Thyroid gland (tissue), 4 donors: ENCODE data around the gene ZNF98. TPM values are rescaled to one million over a fixed set of nuclear protein-coding genes. Genes with fewer than 3 reads are reported as not detected.

Experiments used
- DNase-seq, 2 donors: peaks; one replicate each; pipeline ENCODE4 v3.0.0-alpha.2; 2019
- H3K27ac ChIP-seq, 3 donors: fragments of 200-600 bp; sonication (generic); 1 replicate in 2 of 3; 2 replicates in 1 of 3; pipeline ENCODE4 v1.5.1; 2016 to 2019; ENCODE audit warnings: mild to moderate bottlenecking in 1 of 3, moderate library complexity in 1 of 3
- H3K27me3 ChIP-seq: fragments of 200-600 bp; sonication (generic); one replicate; pipeline ENCODE4 v1.5.1; 2019
- H3K36me3 ChIP-seq, 2 donors: fragments of 200-600 bp; sonication (generic); one replicate each; pipeline ENCODE4 v1.5.1; 2016 to 2019
- H3K4me1 ChIP-seq, 2 donors: fragments of 200-600 bp; sonication (generic); one replicate each; pipeline ENCODE4 v1.5.1; 2017 to 2019
- H3K4me3 ChIP-seq, 3 donors: fragments of 200-600 bp; sonication (generic); replicated peaks in 1 of 3; 1 replicate in 2 of 3; 2 replicates in 1 of 3; pipeline ENCODE4 v1.5.1; 2016; ENCODE audit warnings: mild to moderate bottlenecking in 1 of 3
- H3K9me3 ChIP-seq: fragments of 200-600 bp; sonication (generic); one replicate; pipeline ENCODE4 v1.5.1; 2017
- POLR2A ChIP-seq, 2 donors: fragments of 450-650 bp; IDR thresholded peaks; one replicate each; pipeline ENCODE4 v1.6.1; 2017; ENCODE audit warnings: antibody characterized with exemption in 2 of 2, mild to moderate bottlenecking in 2 of 2, moderate library complexity in 1 of 2
- WGBS, 2 donors: methylation state at CpG; one replicate each; pipeline ENCODE4 v1.1.5; 2017; 5-methylcytosine and 5-hydroxymethylcytosine counted together
- intact Hi-C: fragments of 100-400 bp; cut with DNase I; formaldehyde crosslinking; loops from one replicate; pipeline ENCODE4 v1.15.1; 2023
- small RNA-seq: library from RNA; depleted of rRNA; stranded (forward); fragments of <200 nt; gene quantifications from one replicate; pipeline ENCODE3, GENCODE V24; 2016
- total RNA-seq, 4 donors: library from RNA; depleted of rRNA; stranded (reverse); fragments of >200 nt; gene quantifications; one replicate each; pipeline ENCODE4 v1.2.3, GENCODE V29; 2016
- TF ChIP-seq, protein P1 (sequence below), 6 experiments: fragments of 200-600 bp in 3 of 6; fragments of 450-650 bp in 3 of 6; sonication (generic) in 3 of 6; IDR thresholded peaks; one replicate each; pipeline ENCODE4 v1.5.1; 2016 to 2019; ENCODE audit warnings: antibody characterized with exemption in 6 of 6, mild to moderate bottlenecking in 2 of 6, inconsistent platforms in 1 of 6, moderate library complexity in 1 of 6

ZNF98 gene
- total RNA-seq, 4 donors from 2014 or later, result 4.1 to 11.8 (median 7.8) TPM

GRCh38 chr19:22426901-22427300 lies 4.8 kb upstream of the ZNF98 start:
- H3K9me3 ChIP-seq, result no peaks in the 10 kb centered on the region
- TF ChIP-seq, protein P1, sequence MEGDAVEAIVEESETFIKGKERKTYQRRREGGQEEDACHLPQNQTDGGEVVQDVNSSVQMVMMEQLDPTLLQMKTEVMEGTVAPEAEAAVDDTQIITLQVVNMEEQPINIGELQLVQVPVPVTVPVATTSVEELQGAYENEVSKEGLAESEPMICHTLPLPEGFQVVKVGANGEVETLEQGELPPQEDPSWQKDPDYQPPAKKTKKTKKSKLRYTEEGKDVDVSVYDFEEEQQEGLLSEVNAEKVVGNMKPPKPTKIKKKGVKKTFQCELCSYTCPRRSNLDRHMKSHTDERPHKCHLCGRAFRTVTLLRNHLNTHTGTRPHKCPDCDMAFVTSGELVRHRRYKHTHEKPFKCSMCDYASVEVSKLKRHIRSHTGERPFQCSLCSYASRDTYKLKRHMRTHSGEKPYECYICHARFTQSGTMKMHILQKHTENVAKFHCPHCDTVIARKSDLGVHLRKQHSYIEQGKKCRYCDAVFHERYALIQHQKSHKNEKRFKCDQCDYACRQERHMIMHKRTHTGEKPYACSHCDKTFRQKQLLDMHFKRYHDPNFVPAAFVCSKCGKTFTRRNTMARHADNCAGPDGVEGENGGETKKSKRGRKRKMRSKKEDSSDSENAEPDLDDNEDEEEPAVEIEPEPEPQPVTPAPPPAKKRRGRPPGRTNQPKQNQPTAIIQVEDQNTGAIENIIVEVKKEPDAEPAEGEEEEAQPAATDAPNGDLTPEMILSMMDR (IDR thresholded peaks at IDR 0.05), result no peak
- TF ChIP-seq POLR2A (IDR thresholded peaks at IDR 0.05), result no peak
- WGBS, 2 donors, result 22 to 33% methylated on average over 8 of the region's 8 CpGs
- H3K4me1 ChIP-seq, result no peaks in the 10 kb centered on the region
- H3K4me3 ChIP-seq, result peak overlapping the region in 1 of 3 donors; percentile 38
- DNase-seq, result peak; percentile 3 to 4
- no peaks in the 10 kb centered on the region for H3K27me3 ChIP-seq
- H3K27ac ChIP-seq, result peak overlapping the region; percentile 74 to 86 (median 79)
- intact Hi-C loops, result no loop called here
- H3K36me3 ChIP-seq, result no peaks in the 10 kb centered on the region

DNA sequence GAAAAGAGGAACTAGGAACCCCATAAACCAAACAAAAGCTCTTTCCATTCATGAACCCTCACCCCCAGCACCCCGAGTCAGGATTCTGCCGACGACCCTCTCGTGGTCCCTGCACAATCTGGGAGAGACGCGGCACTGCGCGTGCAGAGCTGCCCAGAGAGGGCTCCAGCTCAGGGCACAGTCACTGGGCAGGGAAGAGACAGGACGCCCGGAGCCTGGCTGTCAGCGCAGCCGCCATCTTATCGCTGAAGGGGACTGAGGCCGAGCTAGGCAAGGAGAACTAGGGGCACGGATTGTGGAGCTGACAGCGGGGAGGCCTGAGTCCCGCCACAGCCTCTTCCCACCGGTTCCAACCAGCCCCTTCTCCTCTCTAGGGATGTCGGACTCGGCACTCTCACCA lies 349 bp downstream of the ZNF98 start:
- DNase-seq, result peak; percentile 2 to 16
- no peaks in the 10 kb centered on the region for H3K9me3 ChIP-seq
- intact Hi-C loops, result no loop called here

GRCh38 chr19:22354665-22355064 lies 67.5 kb downstream of the ZNF98 start:
- 75 to 83% methylated on average over 2 of the region's 2 CpGs for WGBS, 2 donors
- TF ChIP-seq, protein P1 (IDR thresholded peaks at IDR 0.05), result no peak
- no peak for TF ChIP-seq POLR2A (IDR thresholded peaks at IDR 0.05)
- no peak for DNase-seq
- no peak overlapping the region for H3K4me3 ChIP-seq
- no peaks in the 10 kb centered on the region for H3K9me3 ChIP-seq
- intact Hi-C loops, result no loop called here
- no peak overlapping the region for H3K27ac ChIP-seq
- H3K4me1 ChIP-seq, result no peaks in the 10 kb centered on the region
- H3K36me3 ChIP-seq, result no peaks in the 10 kb centered on the region
- H3K27me3 ChIP-seq, result no peaks in the 10 kb centered on the region

More for the DNA sequence above, 349 bp downstream of the ZNF98 start:
- no peak for TF ChIP-seq POLR2A (IDR thresholded peaks at IDR 0.05)
- TF ChIP-seq, protein P1 (IDR thresholded peaks at IDR 0.05), result no peak
- Histone ChIP-seq H3K4me1 (no peaks in the 10 kb centered on the region), H3K4me3 (peak overlapping the region in 1 of 3 donors; percentile 46), H3K27me3 (no peaks in the 10 kb centered on the region), H3K27ac (peak overlapping the region in 1 of 3 donors; percentile 45), H3K36me3 (no peaks in the 10 kb centered on the region)
- 0 to 2% methylated on average over 18 to 20 of the region's 20 CpGs for WGBS, 2 donors

Small RNA genes within 50 kb of the gene (small RNA-seq; reads per million reads assigned to genes)
- not detected for gene AC011494.1

Other genes with a start within 250 kb of the ZNF98 start
- gene ZNF676, start 225.4 kb downstream of the ZNF98 start, total RNA-seq, result 10 to 100 TPM; 10.3 to 21.8 (median 17.3) TPM
- gene ZNF729, start 135.9 kb downstream of the ZNF98 start, total RNA-seq, result not detected
- under 1 TPM in 3 of 4 donors, not detected in 1; 0.13 to 0.59 (median 0.22) TPM for gene ZNF492, start 212.0 kb upstream of the ZNF98 start, total RNA-seq